ENCODE measurements around the gene CELSR2. TPM values are rescaled to one million over a fixed set of nuclear protein-coding genes. Genes with fewer than 3 reads are reported as not detected.

CELSR2 gene, protein sequence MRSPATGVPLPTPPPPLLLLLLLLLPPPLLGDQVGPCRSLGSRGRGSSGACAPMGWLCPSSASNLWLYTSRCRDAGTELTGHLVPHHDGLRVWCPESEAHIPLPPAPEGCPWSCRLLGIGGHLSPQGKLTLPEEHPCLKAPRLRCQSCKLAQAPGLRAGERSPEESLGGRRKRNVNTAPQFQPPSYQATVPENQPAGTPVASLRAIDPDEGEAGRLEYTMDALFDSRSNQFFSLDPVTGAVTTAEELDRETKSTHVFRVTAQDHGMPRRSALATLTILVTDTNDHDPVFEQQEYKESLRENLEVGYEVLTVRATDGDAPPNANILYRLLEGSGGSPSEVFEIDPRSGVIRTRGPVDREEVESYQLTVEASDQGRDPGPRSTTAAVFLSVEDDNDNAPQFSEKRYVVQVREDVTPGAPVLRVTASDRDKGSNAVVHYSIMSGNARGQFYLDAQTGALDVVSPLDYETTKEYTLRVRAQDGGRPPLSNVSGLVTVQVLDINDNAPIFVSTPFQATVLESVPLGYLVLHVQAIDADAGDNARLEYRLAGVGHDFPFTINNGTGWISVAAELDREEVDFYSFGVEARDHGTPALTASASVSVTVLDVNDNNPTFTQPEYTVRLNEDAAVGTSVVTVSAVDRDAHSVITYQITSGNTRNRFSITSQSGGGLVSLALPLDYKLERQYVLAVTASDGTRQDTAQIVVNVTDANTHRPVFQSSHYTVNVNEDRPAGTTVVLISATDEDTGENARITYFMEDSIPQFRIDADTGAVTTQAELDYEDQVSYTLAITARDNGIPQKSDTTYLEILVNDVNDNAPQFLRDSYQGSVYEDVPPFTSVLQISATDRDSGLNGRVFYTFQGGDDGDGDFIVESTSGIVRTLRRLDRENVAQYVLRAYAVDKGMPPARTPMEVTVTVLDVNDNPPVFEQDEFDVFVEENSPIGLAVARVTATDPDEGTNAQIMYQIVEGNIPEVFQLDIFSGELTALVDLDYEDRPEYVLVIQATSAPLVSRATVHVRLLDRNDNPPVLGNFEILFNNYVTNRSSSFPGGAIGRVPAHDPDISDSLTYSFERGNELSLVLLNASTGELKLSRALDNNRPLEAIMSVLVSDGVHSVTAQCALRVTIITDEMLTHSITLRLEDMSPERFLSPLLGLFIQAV (N-terminal part only)
- total RNA-seq: 10.3 and 12.9 TPM in 2 replicates
- polyA plus RNA-seq: 5.8 and 6.1 TPM in 2 replicates

DNA sequence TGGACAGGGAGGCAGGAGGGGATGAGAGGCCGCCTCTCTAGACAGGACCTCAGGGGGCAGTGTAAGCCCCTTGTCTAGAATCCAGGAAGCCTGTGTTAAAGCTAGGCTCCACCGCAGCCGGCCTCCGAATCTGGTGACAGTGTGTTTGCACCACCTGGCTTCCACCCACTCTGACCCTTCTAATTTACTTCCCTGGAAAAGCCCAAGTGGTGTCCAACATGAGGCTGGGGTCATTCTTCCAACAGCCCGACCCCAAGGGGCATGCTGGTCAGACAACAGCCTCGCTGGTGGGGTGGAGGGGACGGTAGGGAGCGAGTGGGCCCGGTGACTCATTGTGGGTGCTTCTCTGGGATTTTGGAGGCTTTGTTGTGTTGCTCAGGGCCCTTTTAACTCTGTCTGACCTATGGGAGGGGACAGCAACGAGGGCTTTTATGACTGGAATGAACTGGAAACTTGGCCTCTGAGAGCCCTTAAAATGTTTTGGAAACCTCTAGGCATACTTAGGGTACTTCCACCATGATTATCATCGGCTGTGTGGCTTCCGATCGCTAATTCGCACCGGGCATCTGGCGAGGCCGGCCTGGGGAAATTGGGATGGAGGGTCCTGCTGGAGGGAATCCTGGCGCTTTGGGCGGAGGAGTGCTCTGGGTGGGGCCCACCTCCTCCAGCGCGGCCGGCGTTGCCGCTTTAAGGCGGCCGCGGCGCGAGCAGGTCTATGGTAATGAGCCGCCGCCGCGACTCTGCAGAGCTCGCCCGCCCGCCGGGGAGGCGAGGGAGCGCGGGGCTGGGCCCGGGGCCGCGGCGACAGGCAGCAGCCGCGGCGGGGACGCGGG lies at the start of gene CELSR2:
Gene CELSR2 (plus strand): TSS at position 743 of the 833 bp plus-strand sequence. CDS start 541 bp downstream, outside the sequence.
- H3K9me3 ChIP-seq (ENCODE audit: low read depth): no peaks in the 10 kb centered on the region
- peak within 1 kb of the TSS; percentile 77 for H3K4me3 ChIP-seq
- peaks cover 6% of the 10 kb centered on the region for H3K4me1 ChIP-seq (ENCODE audit: low read depth)
- peak; percentile 68 to 91 for DNase-seq (ENCODE audit: low read depth in 1 of 2, low spot score in 1 of 2)
- H3K27ac ChIP-seq: no peak within 1 kb of the TSS
- H3K27me3 ChIP-seq: peaks cover 14% of the 10 kb centered on the region
- TF ChIP-seq, protein P1, sequence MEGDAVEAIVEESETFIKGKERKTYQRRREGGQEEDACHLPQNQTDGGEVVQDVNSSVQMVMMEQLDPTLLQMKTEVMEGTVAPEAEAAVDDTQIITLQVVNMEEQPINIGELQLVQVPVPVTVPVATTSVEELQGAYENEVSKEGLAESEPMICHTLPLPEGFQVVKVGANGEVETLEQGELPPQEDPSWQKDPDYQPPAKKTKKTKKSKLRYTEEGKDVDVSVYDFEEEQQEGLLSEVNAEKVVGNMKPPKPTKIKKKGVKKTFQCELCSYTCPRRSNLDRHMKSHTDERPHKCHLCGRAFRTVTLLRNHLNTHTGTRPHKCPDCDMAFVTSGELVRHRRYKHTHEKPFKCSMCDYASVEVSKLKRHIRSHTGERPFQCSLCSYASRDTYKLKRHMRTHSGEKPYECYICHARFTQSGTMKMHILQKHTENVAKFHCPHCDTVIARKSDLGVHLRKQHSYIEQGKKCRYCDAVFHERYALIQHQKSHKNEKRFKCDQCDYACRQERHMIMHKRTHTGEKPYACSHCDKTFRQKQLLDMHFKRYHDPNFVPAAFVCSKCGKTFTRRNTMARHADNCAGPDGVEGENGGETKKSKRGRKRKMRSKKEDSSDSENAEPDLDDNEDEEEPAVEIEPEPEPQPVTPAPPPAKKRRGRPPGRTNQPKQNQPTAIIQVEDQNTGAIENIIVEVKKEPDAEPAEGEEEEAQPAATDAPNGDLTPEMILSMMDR (IDR thresholded peaks at IDR 0.05; ENCODE audit: low read depth, low read length): no peak
- no peaks in the 10 kb centered on the region for H3K36me3 ChIP-seq

DNA sequence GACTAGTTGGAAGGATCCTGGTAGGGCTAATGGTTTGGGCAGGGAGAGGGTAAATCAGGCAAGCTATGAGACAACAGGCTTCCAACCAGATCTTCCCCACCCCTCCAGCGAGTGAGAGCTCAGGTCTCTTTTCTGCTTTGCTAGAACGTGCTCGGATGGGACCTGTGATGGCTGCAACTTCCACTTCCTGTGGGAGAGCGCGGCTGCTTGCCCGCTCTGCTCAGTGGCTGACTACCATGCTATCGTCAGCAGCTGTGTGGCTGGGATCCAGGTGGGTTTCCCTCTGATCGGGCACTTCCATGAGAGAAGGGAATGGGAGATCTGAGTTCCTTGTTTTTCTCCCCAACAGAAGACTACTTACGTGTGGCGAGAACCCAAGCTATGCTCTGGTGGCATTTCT lies 49.6 kb upstream of the CELSR2 start:
- Histone ChIP-seq H3K4me1 (ENCODE audit: low read depth) (peaks cover 13% of the 10 kb centered on the region), H3K36me3 (no peaks in the 10 kb centered on the region), H3K9me3 (ENCODE audit: low read depth) (no peaks in the 10 kb centered on the region), H3K27me3 (peaks cover 16% of the 10 kb centered on the region), H3K27ac (no peak overlapping the region), H3K4me3 (no peak overlapping the region)
- TF ChIP-seq, protein P1 (IDR thresholded peaks at IDR 0.05; ENCODE audit: low read depth, low read length): no peak
- no peak for DNase-seq (ENCODE audit: low read depth in 1 of 2, low spot score in 1 of 2)

DNA sequence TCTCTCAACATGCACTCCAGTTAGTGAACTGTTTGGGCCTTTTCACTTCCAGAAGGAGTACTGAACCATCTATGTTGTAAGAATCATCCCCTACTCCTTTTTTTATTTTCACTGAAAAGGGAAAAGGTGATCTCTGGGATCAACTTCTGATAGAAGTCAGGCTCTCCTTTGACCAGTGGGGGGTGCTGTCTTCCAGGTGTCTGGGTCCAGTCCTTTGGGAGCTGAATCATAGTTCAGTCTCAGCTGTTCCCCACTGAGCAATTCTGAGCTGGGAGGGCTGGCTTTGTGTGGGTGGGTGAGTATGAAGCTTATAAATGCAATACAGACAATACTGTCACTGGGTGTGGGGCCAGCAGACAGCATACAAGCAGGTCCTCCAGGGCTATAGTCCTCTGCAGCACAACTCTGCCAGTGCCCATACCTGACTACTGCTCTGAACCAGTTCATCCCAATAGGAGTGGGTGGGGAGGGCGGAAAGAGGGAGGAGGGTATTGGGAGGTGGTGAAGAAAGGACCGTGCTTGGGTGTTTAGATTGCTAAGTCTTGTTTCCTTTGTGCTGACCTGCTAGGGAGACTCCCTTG lies 48.1 kb upstream of the CELSR2 start:
- Histone ChIP-seq H3K27me3 (peaks cover 16% of the 10 kb centered on the region), H3K27ac (no peak overlapping the region), H3K4me3 (no peak overlapping the region), H3K4me1 (ENCODE audit: low read depth) (peaks cover 13% of the 10 kb centered on the region), H3K36me3 (no peaks in the 10 kb centered on the region), H3K9me3 (ENCODE audit: low read depth) (no peaks in the 10 kb centered on the region)
- peak; percentile 57 to 78 for DNase-seq (ENCODE audit: low read depth in 1 of 2, low spot score in 1 of 2)
- TF ChIP-seq, protein P1 (IDR thresholded peaks at IDR 0.05; ENCODE audit: low read depth, low read length): peak; percentile 70

DNA sequence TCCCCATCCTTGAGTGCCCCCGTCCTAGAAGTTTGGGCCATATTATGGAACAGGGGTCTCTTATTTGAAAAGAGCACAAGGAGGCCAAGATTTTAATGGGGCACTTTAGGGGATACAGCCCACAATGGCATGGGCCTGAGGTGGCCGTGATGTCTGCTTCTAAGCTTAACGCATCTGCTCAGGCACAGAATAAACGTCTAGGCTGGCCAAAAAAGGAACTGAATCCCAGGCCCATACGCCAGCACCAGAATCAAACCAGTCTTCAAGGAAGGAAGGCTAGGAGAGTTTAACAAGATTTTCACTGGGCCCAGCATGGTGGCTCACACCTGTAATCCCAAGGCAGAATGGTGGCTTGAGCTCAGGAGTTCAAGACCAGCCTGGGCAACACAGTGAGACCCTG lies 44.9 kb upstream of the CELSR2 start:
- Histone ChIP-seq H3K36me3 (no peaks in the 10 kb centered on the region), H3K4me1 (ENCODE audit: low read depth) (peaks cover 5% of the 10 kb centered on the region), H3K9me3 (ENCODE audit: low read depth) (no peaks in the 10 kb centered on the region), H3K4me3 (no peak overlapping the region), H3K27ac (no peak overlapping the region), H3K27me3 (peaks cover 12% of the 10 kb centered on the region)
- TF ChIP-seq, protein P1 (IDR thresholded peaks at IDR 0.05; ENCODE audit: low read depth, low read length): no peak
- DNase-seq (ENCODE audit: low read depth in 1 of 2, low spot score in 1 of 2): no peak

Measured in cardiac muscle cell (in vitro differentiated cells and primary cell).